GM23338 (cell line): ENCODE results near the gene HOATZ.

Experiments used
- CREB1 ChIP-seq: fragments of 250-450 bp; sonication (Bioruptor Pico); IDR thresholded peaks from 2 replicates; pipeline ENCODE4 v1.5.0; 2020; ENCODE audit warnings: low read depth, mild to moderate bottlenecking, moderate library complexity
- CTCF ChIP-seq, 2 experiments: fragments of 200-600 bp in 1 of 2; sonication (generic) in 1 of 2; conservative IDR thresholded peaks; 2 replicates each; pipeline versions ENCODE4 v1.5.1 to v1.6.1; 2016 to 2017; ENCODE audit warnings: antibody characterized with exemption in 2 of 2, low read depth in 2 of 2, mild to moderate bottlenecking in 2 of 2, moderate library complexity in 1 of 2
- EZH2 ChIP-seq: fragments of 200-600 bp; sonication (generic); IDR thresholded peaks from one replicate; pipeline ENCODE4 v1.8.0; 2017; ENCODE audit warnings: antibody characterized with exemption, mild to moderate bottlenecking, low read depth; ENCODE audit not compliant: unreplicated experiment
- EZH2phosphoT487 ChIP-seq: fragments of 200-600 bp; sonication (generic); IDR thresholded peaks from one replicate; pipeline ENCODE4 v1.8.1; 2018; ENCODE audit warnings: antibody characterized with exemption; ENCODE audit not compliant: unreplicated experiment
- JUNB ChIP-seq: IDR thresholded peaks from one replicate; pipeline ENCODE4 v1.6.1; 2016; ENCODE audit warnings: antibody characterized with exemption; ENCODE audit not compliant: unreplicated experiment
- NANOG ChIP-seq: IDR thresholded peaks from 2 replicates; pipeline ENCODE4 v1.6.1; 2016; ENCODE audit warnings: antibody characterized with exemption, borderline replicate concordance
- POLR2AphosphoS5 ChIP-seq: IDR thresholded peaks from 2 replicates; pipeline ENCODE4 v1.6.1; 2016; ENCODE audit warnings: antibody characterized with exemption, low read depth
- REST ChIP-seq: IDR thresholded peaks from one replicate; pipeline ENCODE4 v1.6.1; 2018; ENCODE audit warnings: antibody characterized with exemption; ENCODE audit not compliant: unreplicated experiment
- ZNF114 ChIP-seq: fragments of 250-450 bp; sonication (Bioruptor Pico); IDR thresholded peaks from 2 replicates; pipeline ENCODE4 v1.5.0; 2020; ENCODE audit warnings: mild to moderate bottlenecking, moderate library complexity
- TF ChIP-seq, protein P1 (sequence below): IDR thresholded peaks from 2 replicates; pipeline ENCODE4 v1.6.1; 2016; ENCODE audit warnings: antibody characterized with exemption

- TF ChIP-seq CTCF (conservative IDR thresholded peaks at IDR 0.05; ENCODE audit: low read depth in 2 of 2) (no peak), EZH2phosphoT487 (no peak), POLR2AphosphoS5 (no peak), REST (no peak), EZH2 (no peak), JUNB (no peak), CREB1 (CRISPR knock-in tag) (no peak), NANOG (no peak), ZNF114 (CRISPR knock-in tag) (no peak)
- TF ChIP-seq, protein P1, sequence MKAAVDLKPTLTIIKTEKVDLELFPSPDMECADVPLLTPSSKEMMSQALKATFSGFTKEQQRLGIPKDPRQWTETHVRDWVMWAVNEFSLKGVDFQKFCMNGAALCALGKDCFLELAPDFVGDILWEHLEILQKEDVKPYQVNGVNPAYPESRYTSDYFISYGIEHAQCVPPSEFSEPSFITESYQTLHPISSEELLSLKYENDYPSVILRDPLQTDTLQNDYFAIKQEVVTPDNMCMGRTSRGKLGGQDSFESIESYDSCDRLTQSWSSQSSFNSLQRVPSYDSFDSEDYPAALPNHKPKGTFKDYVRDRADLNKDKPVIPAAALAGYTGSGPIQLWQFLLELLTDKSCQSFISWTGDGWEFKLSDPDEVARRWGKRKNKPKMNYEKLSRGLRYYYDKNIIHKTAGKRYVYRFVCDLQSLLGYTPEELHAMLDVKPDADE: no peak
Observed at GRCh38 chr11:111476956-111477355, 37.6 kb upstream of the HOATZ start.
